ENCODE measurements around the gene DENND2C.
A peak's percentile ranks its signal among the peaks of the same experiment; 100 is the strongest.

Gene DENND2C

GRCh38 chr1:114669562-114670082 lies at the start of gene DENND2C:
Gene DENND2C, minus strand, starts transcription at chr1:114670049. Its CDS starts 44,065 bp downstream, at chr1:114625984.
- DNase-seq (ENCODE audit: low spot score): no peak

GRCh38 chr1:114719424-114719787 lies 49.6 kb upstream of the DENND2C start:
- DNase-seq (ENCODE audit: low spot score): peak; percentile 72

- peak; percentile 81 for DNase-seq (ENCODE audit: low spot score)
Measured at GRCh38 chr1:114718661-114719423, 49.0 kb upstream of the DENND2C start.

- peak; percentile 90 for DNase-seq (ENCODE audit: low spot score)
Measured at GRCh38 chr1:114716304-114717170, 46.7 kb upstream of the DENND2C start, which contains the start of gene NRAS. Gene NRAS, minus strand, starts transcription at chr1:114716771. Its CDS starts 611 bp downstream, at chr1:114716160.

GRCh38 chr1:114715952-114716303 lies 46.1 kb upstream of the DENND2C start:
- DNase-seq (ENCODE audit: low spot score): no peak

- DNase-seq (ENCODE audit: low spot score): no peak
Measured at GRCh38 chr1:114712977-114713376, 43.1 kb upstream of the DENND2C start.

GRCh38 chr1:114710360-114710759 lies 40.5 kb upstream of the DENND2C start:
- DNase-seq (ENCODE audit: low spot score): no peak

- DNase-seq (ENCODE audit: low spot score): no peak
Measured at GRCh38 chr1:114707604-114708003, 37.8 kb upstream of the DENND2C start.

- DNase-seq (ENCODE audit: low spot score): no peak
Measured at GRCh38 chr1:114703242-114703641, 33.4 kb upstream of the DENND2C start.

GRCh38 chr1:114702737-114703136 lies 32.9 kb upstream of the DENND2C start:
- DNase-seq (ENCODE audit: low spot score): no peak

- no peak for DNase-seq (ENCODE audit: low spot score)
Measured at GRCh38 chr1:114701931-114702330, 32.1 kb upstream of the DENND2C start.

GRCh38 chr1:114700036-114700600 lies 30.3 kb upstream of the DENND2C start:
- no peak for DNase-seq (ENCODE audit: low spot score)

- DNase-seq (ENCODE audit: low spot score): no peak
Measured at GRCh38 chr1:114696810-114697209, 27.0 kb upstream of the DENND2C start.

GRCh38 chr1:114695430-114696058 lies 25.7 kb upstream of the DENND2C start, which contains the start of gene AMPD1:
Gene AMPD1, minus strand, starts transcription at chr1:114695546. Its CDS starts 75 bp downstream, at chr1:114695471.
- DNase-seq (ENCODE audit: low spot score): peak; percentile 51

GRCh38 chr1:114694540-114695310 lies 24.9 kb upstream of the DENND2C start:
- no peak for DNase-seq (ENCODE audit: low spot score)

GRCh38 chr1:114692947-114693346 lies 23.1 kb upstream of the DENND2C start:
- DNase-seq (ENCODE audit: low spot score): no peak

- no peak for DNase-seq (ENCODE audit: low spot score)
Measured at GRCh38 chr1:114691061-114691460, 21.2 kb upstream of the DENND2C start.

GRCh38 chr1:114690148-114690547 lies 20.3 kb upstream of the DENND2C start:
- DNase-seq (ENCODE audit: low spot score): no peak

GRCh38 chr1:114688526-114688925 lies 18.7 kb upstream of the DENND2C start:
- DNase-seq (ENCODE audit: low spot score): no peak

- DNase-seq (ENCODE audit: low spot score): no peak
Measured at GRCh38 chr1:114685851-114686250, 16.0 kb upstream of the DENND2C start.

- no peak for DNase-seq (ENCODE audit: low spot score)
Measured at GRCh38 chr1:114677691-114678090, 7.8 kb upstream of the DENND2C start.
